HG02588 (cell line): ENCODE measurements around the gene FADS2.

Source experiments
- ATAC-seq: cut with Tn5 transposase; IDR thresholded peaks from one replicate; pipeline ENCODE4 v1.9.1; 2021; ENCODE audit warnings: mild to moderate bottlenecking, moderate library complexity; ENCODE audit not compliant: unreplicated experiment

The FADS2 gene

GRCh38 chr11:61902313-61902712, 74.2 kb downstream of the FADS2 start:
- no peak for ATAC-seq

- ATAC-seq, result no peak
Observed at GRCh38 chr11:61903845-61904244, 75.7 kb downstream of the FADS2 start.

- ATAC-seq, result no peak
Observed at GRCh38 chr11:61904539-61905048, 76.5 kb downstream of the FADS2 start.

GRCh38 chr11:61905067-61905696, 77.1 kb downstream of the FADS2 start:
- ATAC-seq, result no peak

GRCh38 chr11:61905801-61906521, 77.9 kb downstream of the FADS2 start:
- no peak for ATAC-seq

GRCh38 chr11:61906522-61906909, 78.4 kb downstream of the FADS2 start:
- no peak for ATAC-seq

- no peak for ATAC-seq
Observed at GRCh38 chr11:61907282-61907681, 79.2 kb downstream of the FADS2 start.

- ATAC-seq, result no peak
Observed at GRCh38 chr11:61907871-61908729, 80.0 kb downstream of the FADS2 start.

- ATAC-seq, result no peak
Observed at GRCh38 chr11:61908730-61909316, 80.7 kb downstream of the FADS2 start.

- no peak for ATAC-seq
Observed at GRCh38 chr11:61910187-61911127, 82.4 kb downstream of the FADS2 start.

GRCh38 chr11:61911128-61911700, 83.1 kb downstream of the FADS2 start:
- no peak for ATAC-seq

- ATAC-seq, result no peak
Observed at GRCh38 chr11:61911701-61912529, 83.8 kb downstream of the FADS2 start.

GRCh38 chr11:61912530-61912898, 84.4 kb downstream of the FADS2 start:
- no peak for ATAC-seq

GRCh38 chr11:61912991-61913698, 85.0 kb downstream of the FADS2 start:
- ATAC-seq, result no peak

GRCh38 chr11:61913699-61914395, 85.7 kb downstream of the FADS2 start:
- ATAC-seq, result no peak

GRCh38 chr11:61914471-61915171, 86.5 kb downstream of the FADS2 start:
- ATAC-seq, result no peak

- no peak for ATAC-seq
Observed at GRCh38 chr11:61916737-61917333, 88.7 kb downstream of the FADS2 start.
